ENCODE data around the gene CFAP107. TPM values are rescaled to one million over a fixed set of nuclear protein-coding genes. Genes with fewer than 3 reads are reported as not detected.

Gene CFAP107
- total and polyA plus RNA-seq, 2 of the 4 experiments (the other 2 are of a cell fraction): not detected

DNA sequence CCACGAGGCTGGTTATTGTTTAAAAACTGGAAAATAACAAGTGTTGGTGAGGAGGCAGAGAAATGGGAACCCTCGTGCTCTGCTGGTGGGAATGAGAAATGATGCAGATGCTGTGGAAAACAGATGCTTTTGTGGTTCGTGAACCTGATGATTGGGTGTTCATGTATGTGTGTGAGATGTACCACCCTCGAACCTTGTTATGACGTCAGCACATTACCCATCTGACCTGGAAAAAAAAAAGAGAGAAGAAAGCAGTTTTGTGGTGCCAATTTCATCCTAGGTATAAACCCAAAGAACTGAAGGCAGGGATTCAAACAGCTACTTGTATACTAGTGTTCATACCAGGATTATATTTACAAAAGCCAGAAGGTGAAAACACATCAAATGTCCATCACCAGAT, 6.4 kb upstream of the CFAP107 start:
- in situ Hi-C loops (cut with MboI; ENCODE audit: low sequenced_read_pairs): no loop called here

More for the DNA sequence above, 6.4 kb upstream of the CFAP107 start:
- CTCF ChIA-PET: no interaction called here
- 33% methylated on average over 1 of the region's 5 CpGs; no CpG with 5 or more reads in 1 of the 2 experiments for WGBS, 2 experiments (ENCODE audit: extremely low coverage in 2 of 2, insufficient read length in 1 of 2)
- no peak for DNase-seq
- no peak overlapping the region for H3K14ac ChIP-seq (replicated peaks; ENCODE audit: low read depth, low read length)
- no peak overlapping the region for H2BK20ac ChIP-seq (ENCODE audit: low read depth, low read length)
- H2AK9ac ChIP-seq (replicated peaks; ENCODE audit: low read depth, low read length, poor library complexity): no peak overlapping the region
- H4K91ac ChIP-seq (ENCODE audit: insufficient read depth, low read depth, low read length): no peak overlapping the region
- no peaks in the 10 kb centered on the region for H3K4me1 ChIP-seq (ENCODE audit: control insufficient read depth, insufficient read depth, low read length)
- no peak overlapping the region for H3K4me2 ChIP-seq (ENCODE audit: low read depth, low read length)
- H2BK5ac ChIP-seq (ENCODE audit: low read depth, low read length, poor library complexity, severe bottlenecking): no peak overlapping the region
- H3K9ac ChIP-seq (ENCODE audit: low read depth, low read length): no peak overlapping the region
- dilution Hi-C loops (cut with HindIII; ENCODE audit: low sequenced_read_pairs, unreplicated experiment) (no loop called here), intact Hi-C loops (cut with micrococcal nuclease) (no loop called here)
- no peak overlapping the region for H2AK5ac ChIP-seq (ENCODE audit: low read depth, low read length)
- no peak overlapping the region for H3K18ac ChIP-seq (ENCODE audit: low read depth, low read length)
- no peak overlapping the region for H3K4ac ChIP-seq (ENCODE audit: low read depth, low read length)
- H3K27me3 ChIP-seq (ENCODE audit: control insufficient read depth, insufficient read depth, low read length): no peaks in the 10 kb centered on the region
- H4K20me1 ChIP-seq (ENCODE audit: insufficient read depth, low read length): no peaks in the 10 kb centered on the region
- no peaks in the 10 kb centered on the region for H3K79me1 ChIP-seq (ENCODE audit: low read depth in 1 of 2, low read length in 2 of 2)
- POLR2A ChIA-PET (ENCODE audit: unreplicated experiment): no interaction called here
- no peaks in the 10 kb centered on the region for H3K9me3 ChIP-seq (ENCODE audit: control insufficient read depth, insufficient read depth, low read length)
- H3K27ac ChIP-seq (ENCODE audit: insufficient read depth, low read length): no peak overlapping the region
- H3K23ac ChIP-seq (ENCODE audit: low read depth, low read length): no peak overlapping the region
- no peak overlapping the region for H4K5ac ChIP-seq (ENCODE audit: low read depth, low read length)
- H2AFZ ChIP-seq (replicated peaks; ENCODE audit: low read length, poor library complexity): no peak overlapping the region
- H3K4me3 ChIP-seq (ENCODE audit: insufficient read depth, low read depth, low read length): no peak overlapping the region
- H3K56ac ChIP-seq (ENCODE audit: extremely low read depth, insufficient read depth, low read length): no peak overlapping the region
- no peak overlapping the region for H2BK120ac ChIP-seq (ENCODE audit: low read depth, low read length)
- no peaks in the 10 kb centered on the region for H3K36me3 ChIP-seq (ENCODE audit: control insufficient read depth, insufficient read depth, low read length)
- TF ChIP-seq POLR2A (IDR thresholded peaks at IDR 0.05; ENCODE audit: low read depth, low read length) (no peak), RAD21 (IDR thresholded peaks at IDR 0.05; ENCODE audit: low read length) (no peak), FOS (IDR thresholded peaks at IDR 0.05; ENCODE audit: low read depth, low read length) (no peak), SMC3 (IDR thresholded peaks at IDR 0.05; ENCODE audit: low read depth, low read length) (no peak), CEBPB (IDR thresholded peaks at IDR 0.05; ENCODE audit: low read depth, low read length) (no peak), MXI1 (IDR thresholded peaks at IDR 0.05; ENCODE audit: borderline replicate concordance, low read depth, low read length) (no peak), BHLHE40 (IDR thresholded peaks at IDR 0.05; ENCODE audit: low read depth, low read length) (no peak), RCOR1 (IDR thresholded peaks at IDR 0.05; ENCODE audit: insufficient replicate concordance, low read length) (no peak), CHD1 (IDR thresholded peaks at IDR 0.05; ENCODE audit: low read depth, low read length) (no peak), MAZ (IDR thresholded peaks at IDR 0.05; ENCODE audit: borderline replicate concordance, low read depth, low read length) (no peak), MAFK (IDR thresholded peaks at IDR 0.05; ENCODE audit: low read depth, low read length) (no peak), RFX5 (IDR thresholded peaks at IDR 0.05; ENCODE audit: low read depth, low read length) (no peak), NFE2L2 (IDR thresholded peaks at IDR 0.05; ENCODE audit: low read depth, low read length) (no peak)
- TF ChIP-seq, protein P1, sequence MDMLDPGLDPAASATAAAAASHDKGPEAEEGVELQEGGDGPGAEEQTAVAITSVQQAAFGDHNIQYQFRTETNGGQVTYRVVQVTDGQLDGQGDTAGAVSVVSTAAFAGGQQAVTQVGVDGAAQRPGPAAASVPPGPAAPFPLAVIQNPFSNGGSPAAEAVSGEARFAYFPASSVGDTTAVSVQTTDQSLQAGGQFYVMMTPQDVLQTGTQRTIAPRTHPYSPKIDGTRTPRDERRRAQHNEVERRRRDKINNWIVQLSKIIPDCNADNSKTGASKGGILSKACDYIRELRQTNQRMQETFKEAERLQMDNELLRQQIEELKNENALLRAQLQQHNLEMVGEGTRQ (IDR thresholded peaks at IDR 0.05; ENCODE audit: low read depth, low read length): no peak
- TF ChIP-seq, protein P2, sequence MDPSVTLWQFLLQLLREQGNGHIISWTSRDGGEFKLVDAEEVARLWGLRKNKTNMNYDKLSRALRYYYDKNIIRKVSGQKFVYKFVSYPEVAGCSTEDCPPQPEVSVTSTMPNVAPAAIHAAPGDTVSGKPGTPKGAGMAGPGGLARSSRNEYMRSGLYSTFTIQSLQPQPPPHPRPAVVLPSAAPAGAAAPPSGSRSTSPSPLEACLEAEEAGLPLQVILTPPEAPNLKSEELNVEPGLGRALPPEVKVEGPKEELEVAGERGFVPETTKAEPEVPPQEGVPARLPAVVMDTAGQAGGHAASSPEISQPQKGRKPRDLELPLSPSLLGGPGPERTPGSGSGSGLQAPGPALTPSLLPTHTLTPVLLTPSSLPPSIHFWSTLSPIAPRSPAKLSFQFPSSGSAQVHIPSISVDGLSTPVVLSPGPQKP (IDR thresholded peaks at IDR 0.05; ENCODE audit: borderline replicate concordance, low read depth, low read length): no peak
- TF ChIP-seq, protein P3, sequence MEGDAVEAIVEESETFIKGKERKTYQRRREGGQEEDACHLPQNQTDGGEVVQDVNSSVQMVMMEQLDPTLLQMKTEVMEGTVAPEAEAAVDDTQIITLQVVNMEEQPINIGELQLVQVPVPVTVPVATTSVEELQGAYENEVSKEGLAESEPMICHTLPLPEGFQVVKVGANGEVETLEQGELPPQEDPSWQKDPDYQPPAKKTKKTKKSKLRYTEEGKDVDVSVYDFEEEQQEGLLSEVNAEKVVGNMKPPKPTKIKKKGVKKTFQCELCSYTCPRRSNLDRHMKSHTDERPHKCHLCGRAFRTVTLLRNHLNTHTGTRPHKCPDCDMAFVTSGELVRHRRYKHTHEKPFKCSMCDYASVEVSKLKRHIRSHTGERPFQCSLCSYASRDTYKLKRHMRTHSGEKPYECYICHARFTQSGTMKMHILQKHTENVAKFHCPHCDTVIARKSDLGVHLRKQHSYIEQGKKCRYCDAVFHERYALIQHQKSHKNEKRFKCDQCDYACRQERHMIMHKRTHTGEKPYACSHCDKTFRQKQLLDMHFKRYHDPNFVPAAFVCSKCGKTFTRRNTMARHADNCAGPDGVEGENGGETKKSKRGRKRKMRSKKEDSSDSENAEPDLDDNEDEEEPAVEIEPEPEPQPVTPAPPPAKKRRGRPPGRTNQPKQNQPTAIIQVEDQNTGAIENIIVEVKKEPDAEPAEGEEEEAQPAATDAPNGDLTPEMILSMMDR (conservative IDR thresholded peaks at IDR 0.05; ENCODE audit: low read depth, low read length): no peak
- no peak overlapping the region for H2BK15ac ChIP-seq (ENCODE audit: low read depth, low read length)
- no peak overlapping the region for H4K8ac ChIP-seq (ENCODE audit: low read depth in 2 of 2, low read length in 2 of 2)
- no peaks in the 10 kb centered on the region for H3K9me1 ChIP-seq (ENCODE audit: insufficient read depth, low read length)
- no TSS peak for BruUV-seq (replicated peaks)
- ATAC-seq (ENCODE audit: low read depth): no peak

Data from IMR-90 (cell line).